ENCODE data around the gene GRID2. TPM values are rescaled to one million over a fixed set of nuclear protein-coding genes. Genes with fewer than 3 reads are reported as not detected.

The GRID2 gene
- total and polyA plus RNA-seq, 9 of the 15 experiments (the other 6 are each of a cell fraction or from before 2014, with no cell fraction given): 0.04 TPM; not detected in 7

DNA sequence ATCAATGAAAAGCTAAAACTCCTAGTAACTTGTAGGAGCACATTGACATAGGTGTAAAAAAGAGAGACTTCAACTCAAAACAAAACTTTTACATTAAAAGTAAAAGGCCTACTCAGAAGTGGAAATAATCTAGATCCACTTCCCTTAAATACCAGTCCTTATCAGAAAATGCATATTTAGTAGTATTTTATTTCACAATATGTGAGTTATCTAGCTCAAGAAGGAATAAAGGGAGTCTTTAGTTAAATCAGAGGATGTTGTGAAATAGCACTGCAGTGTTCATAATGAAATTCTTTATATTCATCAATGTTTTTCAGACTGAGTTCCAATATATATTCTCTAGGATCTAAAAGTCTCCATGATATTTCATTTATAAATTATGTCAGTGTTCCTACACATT lies 715.0 kb downstream of the GRID2 start:
- no peak for ATAC-seq
- Histone ChIP-seq H4K20me1 (replicated peaks; ENCODE audit: control insufficient read depth, insufficient read depth, low read length) (no peaks in the 10 kb centered on the region), H3K4me3 (no peak overlapping the region), H3K9me1 (ENCODE audit: control insufficient read depth, insufficient read depth, low read length) (no peaks in the 10 kb centered on the region), H3K27me3 (ENCODE audit: control insufficient read depth in 2 of 2, insufficient read depth in 2 of 2, low read length in 2 of 2) (no peaks in the 10 kb centered on the region), H3K4me2 (ENCODE audit: insufficient read depth, low read length) (no peak overlapping the region), H3K27ac (ENCODE audit: extremely low read depth, low read depth, low read length) (no peak overlapping the region), H3K36me3 (ENCODE audit: control insufficient read depth, insufficient read depth, low read length) (no peaks in the 10 kb centered on the region), H3K79me2 (ENCODE audit: control insufficient read depth, insufficient read depth, low read length) (no peaks in the 10 kb centered on the region), H3K4me1 (replicated peaks in 1 of 2; ENCODE audit: control insufficient read depth in 2 of 2, insufficient read depth in 2 of 2, low read length in 2 of 2) (no peaks in the 10 kb centered on the region), H3K9ac (ENCODE audit: insufficient read depth in 1 of 2, low read depth in 2 of 2, low read length in 2 of 2) (no peak overlapping the region), H2AFZ (ENCODE audit: low read depth, low read length) (no peak overlapping the region), H3K9me3 (replicated peaks; ENCODE audit: control insufficient read depth, insufficient read depth, low read depth, low read length) (no peaks in the 10 kb centered on the region)
- TF ChIP-seq, protein P1, sequence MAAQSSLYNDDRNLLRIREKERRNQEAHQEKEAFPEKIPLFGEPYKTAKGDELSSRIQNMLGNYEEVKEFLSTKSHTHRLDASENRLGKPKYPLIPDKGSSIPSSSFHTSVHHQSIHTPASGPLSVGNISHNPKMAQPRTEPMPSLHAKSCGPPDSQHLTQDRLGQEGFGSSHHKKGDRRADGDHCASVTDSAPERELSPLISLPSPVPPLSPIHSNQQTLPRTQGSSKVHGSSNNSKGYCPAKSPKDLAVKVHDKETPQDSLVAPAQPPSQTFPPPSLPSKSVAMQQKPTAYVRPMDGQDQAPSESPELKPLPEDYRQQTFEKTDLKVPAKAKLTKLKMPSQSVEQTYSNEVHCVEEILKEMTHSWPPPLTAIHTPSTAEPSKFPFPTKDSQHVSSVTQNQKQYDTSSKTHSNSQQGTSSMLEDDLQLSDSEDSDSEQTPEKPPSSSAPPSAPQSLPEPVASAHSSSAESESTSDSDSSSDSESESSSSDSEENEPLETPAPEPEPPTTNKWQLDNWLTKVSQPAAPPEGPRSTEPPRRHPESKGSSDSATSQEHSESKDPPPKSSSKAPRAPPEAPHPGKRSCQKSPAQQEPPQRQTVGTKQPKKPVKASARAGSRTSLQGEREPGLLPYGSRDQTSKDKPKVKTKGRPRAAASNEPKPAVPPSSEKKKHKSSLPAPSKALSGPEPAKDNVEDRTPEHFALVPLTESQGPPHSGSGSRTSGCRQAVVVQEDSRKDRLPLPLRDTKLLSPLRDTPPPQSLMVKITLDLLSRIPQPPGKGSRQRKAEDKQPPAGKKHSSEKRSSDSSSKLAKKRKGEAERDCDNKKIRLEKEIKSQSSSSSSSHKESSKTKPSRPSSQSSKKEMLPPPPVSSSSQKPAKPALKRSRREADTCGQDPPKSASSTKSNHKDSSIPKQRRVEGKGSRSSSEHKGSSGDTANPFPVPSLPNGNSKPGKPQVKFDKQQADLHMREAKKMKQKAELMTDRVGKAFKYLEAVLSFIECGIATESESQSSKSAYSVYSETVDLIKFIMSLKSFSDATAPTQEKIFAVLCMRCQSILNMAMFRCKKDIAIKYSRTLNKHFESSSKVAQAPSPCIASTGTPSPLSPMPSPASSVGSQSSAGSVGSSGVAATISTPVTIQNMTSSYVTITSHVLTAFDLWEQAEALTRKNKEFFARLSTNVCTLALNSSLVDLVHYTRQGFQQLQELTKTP (IDR thresholded peaks at IDR 0.05; ENCODE audit: low read depth in 1 of 2, partially characterized antibody in 2 of 2): no peak
- TF ChIP-seq ZNF165 (CRISPR knock-in tag; IDR thresholded peaks at IDR 0.05; ENCODE audit: borderline replicate concordance) (no peak), ZKSCAN1 (IDR thresholded peaks at IDR 0.05; ENCODE audit: low read depth, low read length) (no peak), TEAD1 (CRISPR knock-in tag; IDR thresholded peaks at IDR 0.05) (no peak)
- TF ChIP-seq, protein P2, sequence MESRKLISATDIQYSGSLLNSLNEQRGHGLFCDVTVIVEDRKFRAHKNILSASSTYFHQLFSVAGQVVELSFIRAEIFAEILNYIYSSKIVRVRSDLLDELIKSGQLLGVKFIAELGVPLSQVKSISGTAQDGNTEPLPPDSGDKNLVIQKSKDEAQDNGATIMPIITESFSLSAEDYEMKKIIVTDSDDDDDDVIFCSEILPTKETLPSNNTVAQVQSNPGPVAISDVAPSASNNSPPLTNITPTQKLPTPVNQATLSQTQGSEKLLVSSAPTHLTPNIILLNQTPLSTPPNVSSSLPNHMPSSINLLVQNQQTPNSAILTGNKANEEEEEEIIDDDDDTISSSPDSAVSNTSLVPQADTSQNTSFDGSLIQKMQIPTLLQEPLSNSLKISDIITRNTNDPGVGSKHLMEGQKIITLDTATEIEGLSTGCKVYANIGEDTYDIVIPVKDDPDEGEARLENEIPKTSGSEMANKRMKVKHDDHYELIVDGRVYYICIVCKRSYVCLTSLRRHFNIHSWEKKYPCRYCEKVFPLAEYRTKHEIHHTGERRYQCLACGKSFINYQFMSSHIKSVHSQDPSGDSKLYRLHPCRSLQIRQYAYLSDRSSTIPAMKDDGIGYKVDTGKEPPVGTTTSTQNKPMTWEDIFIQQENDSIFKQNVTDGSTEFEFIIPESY (CRISPR knock-in tag; IDR thresholded peaks at IDR 0.05): no peak
- in situ Hi-C loops (cut with MboI) (no loop called here), intact Hi-C loops (cut with micrococcal nuclease) (no loop called here)
- BruUV-seq (replicated peaks): no TSS peak
- FAIRE-seq: no peak
- POLR2A ChIA-PET: no interaction called here
- CTCF ChIA-PET (ENCODE audit: low intra/inter-chr PET ratio): no interaction called here
- no peak for DNase-seq (ENCODE audit: extremely low read depth in 1 of 4, low spot score in 3 of 4)
